HFFc6 (cell line): ENCODE data around the gene IMP4. TPM values are rescaled to one million over a fixed set of nuclear protein-coding genes. Genes with fewer than 3 reads are reported as not detected.
A peak's percentile ranks its signal among the peaks of the same experiment; 100 is the strongest.

Experiments
- DNase-seq: peaks from one replicate; pipeline ENCODE4 v3.0.0-alpha.2; 2018
- H3K27ac Mint-ChIP-seq: 2 replicates; pipeline ENCODE4 v1.8.0; 2020; ENCODE audit warnings: mild to moderate bottlenecking, mixed read lengths
- H3K27me3 Mint-ChIP-seq: 2 replicates; pipeline ENCODE4 v1.8.0; 2021; ENCODE audit warnings: mild to moderate bottlenecking, moderate library complexity, mixed read lengths; ENCODE audit not compliant: insufficient read depth
- H3K36me3 Mint-ChIP-seq: 2 replicates; pipeline ENCODE4 v1.8.0; 2021; ENCODE audit warnings: low read depth, mixed read lengths
- H3K4me1 Mint-ChIP-seq: 2 replicates; pipeline ENCODE4 v1.8.0; 2020; ENCODE audit warnings: low read depth, mixed read lengths
- H3K4me3 Mint-ChIP-seq: 2 replicates; pipeline ENCODE4 v1.8.0; 2020; ENCODE audit warnings: mild to moderate bottlenecking, moderate library complexity, mixed read lengths
- H3K9me3 Mint-ChIP-seq: 2 replicates; pipeline ENCODE4 v1.8.0; 2020; ENCODE audit warnings: mild to moderate bottlenecking, mixed read lengths
- total RNA-seq, 6 experiments: library from RNA; stranded (reverse); fragmentation: NEBNext Ultra II Directional; extraction: Animal tissue kit (Norgen Biotek cat#: 25700); gene quantifications; 2 replicates in 1 of 6; 3 replicates in 5 of 6; pipeline ENCODE4 v1.2.3, GENCODE V29; 2021
- TF ChIP-seq, protein P1 (sequence below): fragments of 200-600 bp; sonication (generic); IDR thresholded peaks from 2 replicates; pipeline ENCODE4 v1.5.0; 2021; ENCODE audit warnings: antibody characterized with exemption, mild to moderate bottlenecking

Gene IMP4
- total RNA-seq, 6 experiments from 2014 or later: 79.9 to 103 (median 90.4) TPM

DNA sequence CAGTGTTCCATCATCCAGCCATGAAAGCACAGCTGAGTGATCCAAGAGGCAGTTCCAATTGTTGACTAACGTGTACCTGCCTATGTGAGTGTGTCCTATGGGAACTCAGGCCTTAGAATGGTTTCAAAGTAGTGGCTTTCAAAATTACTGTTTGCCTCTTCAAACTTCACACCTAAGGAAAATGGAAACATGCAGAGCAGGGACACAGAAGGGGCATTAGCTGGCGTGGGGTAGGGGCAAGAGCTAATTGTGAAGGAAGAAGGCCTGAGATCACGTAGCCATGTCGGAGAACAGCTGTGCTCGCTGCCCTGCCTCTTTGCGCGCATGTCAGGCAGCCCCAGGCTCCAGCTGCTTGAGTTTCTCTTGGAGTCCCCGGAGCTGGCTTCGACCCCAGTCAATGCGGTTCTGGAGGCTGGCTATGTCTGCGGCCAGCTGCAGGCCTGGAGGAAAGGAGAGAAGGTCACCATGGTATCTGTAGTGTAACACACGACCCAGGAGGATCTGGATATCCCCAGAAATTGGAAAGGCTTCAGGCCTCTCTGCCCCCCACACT, 3.8 kb upstream of the IMP4 start:
- Mint-ChIP-seq H3K27me3 (peaks cover 14% of the 10 kb centered on the region), H3K4me3 (no peak overlapping the region), H3K27ac (no peak overlapping the region), H3K9me3 (no peaks in the 10 kb centered on the region; the same call in 1 of the 2 replicates), H3K36me3 (peaks cover 11% of the 10 kb centered on the region; the same call in 1 of the 2 replicates), H3K4me1 (peaks cover 33% of the 10 kb centered on the region)
- TF ChIP-seq, protein P1, sequence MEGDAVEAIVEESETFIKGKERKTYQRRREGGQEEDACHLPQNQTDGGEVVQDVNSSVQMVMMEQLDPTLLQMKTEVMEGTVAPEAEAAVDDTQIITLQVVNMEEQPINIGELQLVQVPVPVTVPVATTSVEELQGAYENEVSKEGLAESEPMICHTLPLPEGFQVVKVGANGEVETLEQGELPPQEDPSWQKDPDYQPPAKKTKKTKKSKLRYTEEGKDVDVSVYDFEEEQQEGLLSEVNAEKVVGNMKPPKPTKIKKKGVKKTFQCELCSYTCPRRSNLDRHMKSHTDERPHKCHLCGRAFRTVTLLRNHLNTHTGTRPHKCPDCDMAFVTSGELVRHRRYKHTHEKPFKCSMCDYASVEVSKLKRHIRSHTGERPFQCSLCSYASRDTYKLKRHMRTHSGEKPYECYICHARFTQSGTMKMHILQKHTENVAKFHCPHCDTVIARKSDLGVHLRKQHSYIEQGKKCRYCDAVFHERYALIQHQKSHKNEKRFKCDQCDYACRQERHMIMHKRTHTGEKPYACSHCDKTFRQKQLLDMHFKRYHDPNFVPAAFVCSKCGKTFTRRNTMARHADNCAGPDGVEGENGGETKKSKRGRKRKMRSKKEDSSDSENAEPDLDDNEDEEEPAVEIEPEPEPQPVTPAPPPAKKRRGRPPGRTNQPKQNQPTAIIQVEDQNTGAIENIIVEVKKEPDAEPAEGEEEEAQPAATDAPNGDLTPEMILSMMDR: no peak
- DNase-seq: no peak

DNA sequence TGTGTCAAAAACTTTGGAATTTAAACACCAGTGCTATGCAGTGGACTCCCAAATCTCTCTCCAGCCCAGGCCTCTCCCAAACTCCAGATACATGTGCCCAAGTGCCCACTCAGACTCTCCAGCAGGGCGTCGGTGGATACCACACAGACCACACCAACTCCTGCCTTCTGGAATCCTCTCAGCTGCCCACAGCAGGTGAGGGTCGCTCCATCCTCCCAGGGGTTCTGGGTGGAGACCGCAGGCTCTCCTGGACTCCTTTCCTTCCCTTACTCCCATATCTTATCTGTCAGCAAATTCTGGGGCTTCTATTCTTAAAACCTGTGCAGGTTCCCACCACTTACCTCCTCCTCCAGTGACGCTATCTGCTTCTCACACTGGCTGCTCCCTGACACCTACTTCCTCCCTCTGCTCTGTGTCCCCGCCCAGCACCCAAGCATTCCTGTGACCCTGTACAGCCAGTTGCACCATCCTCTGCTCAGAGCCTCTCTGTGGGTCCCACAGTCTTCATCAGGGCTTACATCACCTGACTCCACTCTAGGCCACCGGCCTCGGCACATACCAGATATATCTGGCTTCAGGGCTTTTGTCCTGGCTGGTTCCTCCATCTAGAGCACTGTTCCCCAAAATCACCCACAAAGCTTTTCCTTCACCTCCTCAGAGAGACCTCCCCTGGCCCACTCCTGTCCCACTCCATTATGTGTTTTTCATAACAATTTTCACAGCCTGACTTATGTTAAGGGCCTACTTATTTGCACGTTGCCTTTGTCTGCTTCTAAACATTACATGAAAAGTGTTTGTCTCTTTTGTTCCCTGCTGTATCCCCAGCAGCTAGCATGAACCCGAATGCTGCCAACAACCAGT, 2.6 kb upstream of the IMP4 start:
- Mint-ChIP-seq H3K27ac (no peak overlapping the region), H3K4me1 (peaks cover 33% of the 10 kb centered on the region), H3K27me3 (peaks cover 14% of the 10 kb centered on the region), H3K9me3 (no peaks in the 10 kb centered on the region; the same call in 1 of the 2 replicates), H3K4me3 (no peak overlapping the region), H3K36me3 (peaks cover 17% of the 10 kb centered on the region)
- DNase-seq: no peak
- TF ChIP-seq, protein P1: no peak

- Mint-ChIP-seq H3K9me3 (no peaks in the 10 kb centered on the region; the same call in 1 of the 2 replicates), H3K27me3 (peaks cover 14% of the 10 kb centered on the region), H3K4me1 (peaks cover 32% of the 10 kb centered on the region), H3K36me3 (peaks cover 28% of the 10 kb centered on the region), H3K4me3 (peak overlapping the region; percentile 99), H3K27ac (peak overlapping the region; percentile 94)
- DNase-seq: no peak
- TF ChIP-seq, protein P1: no peak
Observed at GRCh38 chr2:130341562-130342019, 1.1 kb upstream of the IMP4 start.

- peaks cover 32% of the 10 kb centered on the region for H3K36me3 Mint-ChIP-seq
- H3K27ac Mint-ChIP-seq: peak overlapping the region; percentile 94
- peaks cover 27% of the 10 kb centered on the region for H3K4me1 Mint-ChIP-seq
- H3K9me3 Mint-ChIP-seq: no peaks in the 10 kb centered on the region; the same call in 1 of the 2 replicates
- peaks cover 10% of the 10 kb centered on the region for H3K27me3 Mint-ChIP-seq
- peak; percentile 91 for DNase-seq
- TF ChIP-seq, protein P1: no peak
- peak overlapping the region; percentile 99 for H3K4me3 Mint-ChIP-seq
Observed at GRCh38 chr2:130342020-130342532, 621 bp upstream of the IMP4 start.

DNA sequence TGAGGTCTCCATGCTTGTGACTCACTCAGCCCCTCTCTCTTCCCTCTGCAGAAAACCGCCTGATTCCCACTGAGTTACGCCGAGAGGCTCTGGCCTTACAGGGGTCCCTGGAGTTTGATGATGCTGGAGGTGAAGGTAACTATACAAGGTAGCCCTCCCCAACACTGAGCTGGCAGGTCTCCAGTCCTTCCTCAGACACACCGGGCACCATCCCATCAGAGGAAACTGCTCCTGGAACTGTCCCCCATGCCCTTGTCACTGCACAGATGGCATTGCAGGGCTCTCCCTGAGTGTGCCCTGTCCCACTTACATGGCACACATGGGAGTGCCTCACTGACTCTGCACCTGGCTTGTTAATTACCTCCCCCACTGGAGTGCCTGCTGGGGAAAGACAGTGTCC, 1.9 kb downstream of the IMP4 start:
- TF ChIP-seq, protein P1: no peak
- Mint-ChIP-seq H3K9me3 (no peaks in the 10 kb centered on the region), H3K36me3 (peaks cover 45% of the 10 kb centered on the region), H3K4me1 (peaks cover 9% of the 10 kb centered on the region), H3K27me3 (peaks cover 8% of the 10 kb centered on the region; the same call in 1 of the 2 replicates), H3K27ac (no peak overlapping the region), H3K4me3 (peak overlapping the region; percentile 99)
- no peak for DNase-seq
